Motor neuron (in vitro differentiated cells): ENCODE results near the gene MAF. TPM values are rescaled to one million over a fixed set of nuclear protein-coding genes. Genes with fewer than 3 reads are reported as not detected.

ENCODE experiments used
- ATAC-seq, 8 experiments: fragments of 200-7000 bp; cut with Tn5 transposase; replicated peaks in 6 of 8; 2 replicates each; pipeline ENCODE4 v1.8.0; 2021; ENCODE audit warnings: mild to moderate bottlenecking in 8 of 8, moderate library complexity in 8 of 8
- H3K27ac ChIP-seq, 2 donors: fragments of 250-450 bp; sonication (Bioruptor Pico); 2 replicates each; pipeline ENCODE4 v1.9.0; 2021; ENCODE audit warnings: antibody characterized with exemption in 2 of 2, mild to moderate bottlenecking in 2 of 2, moderate library complexity in 1 of 2
- H3K4me1 ChIP-seq, 2 donors: fragments of 250-450 bp; sonication (Bioruptor Pico); replicated peaks in 1 of 2; 2 replicates each; pipeline ENCODE4 v1.6.1; 2021; ENCODE audit warnings: antibody characterized with exemption in 2 of 2, mild to moderate bottlenecking in 2 of 2, moderate library complexity in 1 of 2
- H3K4me3 ChIP-seq, 5 donors: fragments of 250-450 bp; sonication (Bioruptor Pico); 2 replicates each; pipeline ENCODE4 v1.9.0; 2021; ENCODE audit warnings: antibody characterized with exemption in 5 of 5, mild to moderate bottlenecking in 5 of 5, moderate library complexity in 4 of 5
- WGBS, 10 experiments: fragments of 450-650 bp; shearing (Covaris generic); methylation state at CpG; one replicate each; pipeline ENCODE4 v1.0.0; 2022; 5-methylcytosine and 5-hydroxymethylcytosine counted together
- in situ Hi-C, 9 experiments: fragments of 400-800 bp; cut with MboI; loops; one replicate each; pipeline ENCODE4 v1.15.0; 2021; ENCODE audit warnings: low sequenced_read_pairs in 9 of 9, low pct_unique_long_range_greater_than_20kb in 2 of 9; ENCODE audit not compliant: unreplicated experiment in 9 of 9
- total RNA-seq, 8 experiments: library from RNA; unstranded; fragments of 300-600 nt; gene quantifications; 2 replicates each; pipeline versions ENCODE4 v1.2.3 to v1.2.4, GENCODE V29; 2022

The MAF gene
- total RNA-seq, 8 experiments from 2014 or later = 0.10 to 12.6 (median 6.4) TPM

DNA sequence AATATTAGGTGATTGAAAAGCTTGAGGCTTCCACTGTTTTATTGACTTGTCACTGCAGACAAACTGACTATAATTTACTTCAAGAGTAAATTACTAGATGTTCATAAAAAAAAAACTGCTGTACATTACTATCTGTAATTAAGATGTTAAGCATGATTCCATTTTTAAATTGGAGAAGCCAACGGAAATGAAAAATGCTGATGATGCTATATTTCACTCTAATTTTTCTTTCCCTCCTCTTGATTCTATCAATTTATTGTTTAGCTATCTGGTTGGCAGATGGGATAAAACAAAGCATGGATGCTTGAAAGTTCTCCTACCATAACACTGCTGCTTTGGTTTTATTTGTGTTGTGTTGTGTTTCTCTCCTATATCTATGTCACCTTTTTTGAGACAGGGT is 41.0 kb downstream of the MAF start:
- Histone ChIP-seq H3K4me1 (peaks cover 9% of the 10 kb centered on the region in 2 donors), H3K27ac (no peak overlapping the region), H3K4me3 (no peak overlapping the region)
- ATAC-seq = no peak
- in situ Hi-C loops = no loop called here
- WGBS, 10 experiments = 40 to 100% (median 71%) methylated on average over 1 of the region's 1 CpG; no CpG with 5 or more reads in 2 of the 10 experiments

DNA sequence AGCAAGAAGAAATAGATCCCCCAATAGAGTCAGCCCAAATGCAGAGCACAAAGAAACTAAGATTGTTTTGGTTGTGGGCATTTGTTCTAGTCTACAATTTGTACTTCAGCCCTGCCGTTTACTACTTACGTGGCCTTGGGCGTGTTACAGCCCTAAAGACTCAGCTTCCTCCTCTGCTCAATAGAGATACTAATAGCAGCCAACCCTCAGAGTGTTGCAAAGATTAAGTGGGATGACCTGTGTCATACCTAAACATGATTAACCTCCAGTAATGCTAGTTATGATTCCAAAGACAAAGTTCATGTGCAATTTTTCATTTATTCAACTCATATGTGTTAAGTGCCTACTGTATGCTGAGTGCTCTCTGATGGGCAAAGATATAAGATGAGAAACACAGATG is 43.1 kb downstream of the MAF start:
- in situ Hi-C loops = no loop called here

DNA sequence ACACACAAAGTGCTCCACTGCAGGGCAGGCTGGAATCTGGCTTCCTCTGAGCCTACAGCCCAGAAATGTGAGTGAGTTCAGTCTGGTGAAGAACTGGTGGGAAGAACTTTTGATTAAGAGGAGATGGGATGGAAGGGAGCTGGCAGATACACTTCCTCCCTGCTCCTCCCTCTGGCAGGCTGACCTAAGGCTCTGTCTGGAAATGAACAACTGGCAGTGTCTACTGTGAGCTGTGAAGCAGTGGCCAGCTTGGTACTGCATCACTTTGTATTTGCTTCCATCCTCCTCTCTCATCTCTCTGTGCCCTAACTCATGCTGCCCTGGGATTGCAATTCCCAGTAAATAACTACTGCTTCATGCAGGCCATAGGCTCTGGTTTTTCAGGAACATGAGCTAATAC is 45.6 kb downstream of the MAF start:
- no peak for ATAC-seq

More for the DNA sequence above, 43.1 kb downstream of the MAF start:
- Histone ChIP-seq H3K4me1 (no peaks in the 10 kb centered on the region), H3K4me3 (no peak overlapping the region), H3K27ac (no peak overlapping the region)
- WGBS, 10 experiments = 6 to 41% (median 24%) methylated on average over 3 of the region's 3 CpGs; no CpG with 5 or more reads in 7 of the 10 experiments
- ATAC-seq = no peak

DNA sequence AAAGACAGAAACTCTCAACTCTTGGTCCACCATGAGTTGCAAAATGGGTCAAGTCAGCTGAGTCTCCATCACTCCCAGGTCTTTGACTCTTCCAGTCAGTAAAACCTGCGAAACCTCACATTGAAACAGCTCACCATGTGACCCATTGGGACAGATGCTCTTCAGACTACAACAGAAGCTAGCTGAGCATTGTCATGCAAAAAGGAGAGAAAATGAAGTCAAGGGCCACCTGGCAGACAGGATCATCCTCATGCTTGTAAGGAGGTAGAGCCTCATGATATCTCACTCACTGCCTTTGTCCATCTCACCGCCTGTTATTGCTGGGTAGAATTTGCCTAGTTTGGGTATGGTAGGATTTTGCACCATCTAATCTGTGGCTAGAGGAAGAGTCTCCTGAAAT is 50.2 kb downstream of the MAF start:
- WGBS, 10 experiments = 0 to 100% (median 86%) methylated on average over 1 to 2 of the region's 2 CpGs; no CpG with 5 or more reads in 5 of the 10 experiments
- no peaks in the 10 kb centered on the region for H3K4me1 ChIP-seq

More for the DNA sequence above, 45.6 kb downstream of the MAF start:
- H3K27ac ChIP-seq = no peak overlapping the region
- in situ Hi-C loops = no loop called here
- no peak overlapping the region for H3K4me3 ChIP-seq
- no peaks in the 10 kb centered on the region for H3K4me1 ChIP-seq

DNA sequence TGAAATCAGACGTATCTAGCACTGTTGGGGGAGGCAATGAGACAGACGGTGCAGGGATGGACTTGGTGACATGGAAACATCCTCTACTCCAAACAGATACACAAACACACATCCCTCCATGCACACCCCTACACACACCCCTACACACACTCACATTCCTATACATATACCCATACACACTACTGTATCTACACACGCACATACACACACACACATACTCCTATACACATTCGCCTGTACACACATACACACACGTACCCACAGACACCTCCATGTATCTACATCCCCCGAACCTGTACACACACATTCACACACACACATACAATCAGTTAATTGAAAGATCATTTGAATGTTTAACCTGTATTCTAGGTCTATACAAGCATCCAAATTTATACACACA is 53.5 kb downstream of the MAF start:
- H3K4me3 ChIP-seq = no peak overlapping the region
- in situ Hi-C loops = no loop called here
- no peak overlapping the region for H3K27ac ChIP-seq
- 0 to 90% (median 82%) methylated on average over 1 to 5 of the region's 6 CpGs; no CpG with 5 or more reads in 3 of the 10 experiments for WGBS, 10 experiments
- H3K4me1 ChIP-seq = no peaks in the 10 kb centered on the region
- no peak for ATAC-seq

More for the DNA sequence above, 50.2 kb downstream of the MAF start:
- H3K4me3 ChIP-seq = no peak overlapping the region
- in situ Hi-C loops = no loop called here
- no peak for ATAC-seq
- H3K27ac ChIP-seq = no peak overlapping the region
